Activated CD4-positive, alpha-beta T cell treated with anti-CD3 and anti-CD28 coated beads, Interleukin-2, amount 50 U/mL, for 16 hours (primary cell): ENCODE results near the gene C9orf50.

Experiments used
- DNase-seq: peaks from one replicate; pipeline ENCODE4 v3.0.0-alpha.2; 2020

The C9orf50 gene

GRCh38 chr9:129629251-129629820 lies 8.4 kb upstream of the C9orf50 start:
- DNase-seq, result no peak

DNA sequence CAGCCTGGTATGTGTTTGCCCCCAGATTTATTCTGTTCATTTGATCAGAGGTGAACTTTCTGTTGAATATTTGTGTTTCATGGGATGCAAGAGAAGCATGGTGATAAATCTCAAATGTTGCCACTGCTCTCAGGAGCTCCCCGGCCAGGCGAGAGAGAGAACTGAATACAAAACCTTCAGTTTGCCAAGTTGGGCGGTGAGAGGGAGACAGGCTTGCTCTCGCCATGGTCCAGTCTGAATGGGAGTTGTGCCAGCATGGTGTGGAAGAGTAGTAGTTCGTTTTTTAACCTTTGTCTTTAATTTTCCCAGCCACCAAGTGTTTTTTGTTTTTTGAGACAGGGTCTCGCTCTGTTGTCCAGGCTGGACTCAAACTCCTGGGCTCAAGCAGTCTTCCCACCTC lies 7.8 kb upstream of the C9orf50 start:
- no peak for DNase-seq

GRCh38 chr9:129627556-129628440 lies 6.9 kb upstream of the C9orf50 start:
- no peak for DNase-seq

GRCh38 chr9:129626625-129627284 lies 5.9 kb upstream of the C9orf50 start:
- peak; percentile 46 for DNase-seq

DNA sequence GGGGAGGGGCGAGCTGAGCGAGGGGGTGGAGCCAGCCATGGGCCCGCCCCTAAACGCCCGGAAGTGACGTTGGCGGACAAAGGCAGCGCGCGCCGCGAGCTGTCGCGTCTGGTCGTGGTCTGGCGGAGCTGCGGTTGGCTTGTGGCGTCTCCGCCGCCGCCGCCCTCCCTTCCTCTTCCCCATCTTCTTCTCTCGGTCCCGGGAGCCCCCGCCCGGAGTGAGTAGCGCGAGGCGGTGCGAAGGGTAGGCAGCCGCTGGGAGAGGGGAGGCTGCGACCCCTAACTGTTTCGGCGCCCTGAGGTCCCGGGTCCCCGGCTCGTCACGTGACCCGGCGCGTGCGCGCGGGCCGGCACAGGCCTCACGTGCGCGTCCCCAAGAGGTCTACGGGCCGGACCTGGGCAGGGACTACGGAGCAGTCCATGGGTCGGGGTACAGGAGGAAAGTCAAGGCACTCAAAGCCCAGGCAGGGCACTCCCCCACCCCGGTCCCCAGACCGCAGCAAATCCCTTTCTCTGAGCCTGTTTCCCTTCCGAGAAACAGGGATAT lies 5.3 kb upstream of the C9orf50 start, which contains the start of gene NTMT1:
Gene NTMT1 (plus strand): TSS at position 85 of the 546 bp plus-strand sequence. CDS start 6,541 bp downstream, outside the sequence.
- DNase-seq, result peak; percentile 90

DNA sequence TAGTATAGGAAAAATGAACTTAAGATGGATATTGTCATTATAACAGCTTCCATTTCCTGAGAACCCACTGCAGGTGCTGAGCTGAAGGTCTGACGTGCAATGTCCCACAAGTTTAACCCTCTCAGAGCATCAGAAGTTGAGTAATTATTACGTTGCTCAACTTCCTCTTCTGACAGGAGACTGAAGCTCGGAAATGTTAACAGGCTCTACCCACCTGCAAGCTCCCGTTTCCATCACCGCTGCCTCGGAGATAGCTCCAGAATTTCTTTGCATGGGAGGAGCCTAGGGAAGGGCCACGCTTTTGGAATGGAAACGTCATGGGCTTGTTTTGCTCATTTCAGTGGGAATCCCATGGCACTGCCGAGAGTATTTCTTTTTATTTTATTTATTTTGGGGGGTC lies 4.0 kb upstream of the C9orf50 start:
- DNase-seq, result peak; percentile 68

GRCh38 chr9:129624168-129624759 lies 3.4 kb upstream of the C9orf50 start:
- DNase-seq, result peak; percentile 71

GRCh38 chr9:129623331-129623730 lies 2.4 kb upstream of the C9orf50 start:
- DNase-seq, result no peak

- no peak for DNase-seq
These were observed 873 bp downstream of the C9orf50 start for GRCh38 chr9:129619787-129620668.

DNA sequence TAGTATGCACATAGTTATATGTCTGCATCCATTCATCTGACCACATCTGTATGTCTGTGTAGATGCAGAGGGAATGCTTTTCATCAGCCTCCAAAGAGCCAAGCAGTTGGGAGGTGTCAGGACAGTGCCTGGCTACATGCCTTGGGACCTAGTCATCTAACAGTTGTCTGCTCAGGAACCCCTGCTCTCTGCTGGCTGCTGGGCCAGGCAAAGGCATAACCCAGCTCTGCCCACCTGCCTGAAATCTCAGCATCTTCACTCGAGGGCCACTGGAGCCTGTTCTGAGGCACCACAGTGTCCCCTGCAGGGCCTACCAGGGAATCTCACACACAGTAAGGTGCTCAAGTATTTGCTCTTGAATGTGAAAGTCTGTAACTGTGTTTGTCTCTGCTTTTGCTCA lies 3.7 kb downstream of the C9orf50 start:
- peak; percentile 21 for DNase-seq

DNA sequence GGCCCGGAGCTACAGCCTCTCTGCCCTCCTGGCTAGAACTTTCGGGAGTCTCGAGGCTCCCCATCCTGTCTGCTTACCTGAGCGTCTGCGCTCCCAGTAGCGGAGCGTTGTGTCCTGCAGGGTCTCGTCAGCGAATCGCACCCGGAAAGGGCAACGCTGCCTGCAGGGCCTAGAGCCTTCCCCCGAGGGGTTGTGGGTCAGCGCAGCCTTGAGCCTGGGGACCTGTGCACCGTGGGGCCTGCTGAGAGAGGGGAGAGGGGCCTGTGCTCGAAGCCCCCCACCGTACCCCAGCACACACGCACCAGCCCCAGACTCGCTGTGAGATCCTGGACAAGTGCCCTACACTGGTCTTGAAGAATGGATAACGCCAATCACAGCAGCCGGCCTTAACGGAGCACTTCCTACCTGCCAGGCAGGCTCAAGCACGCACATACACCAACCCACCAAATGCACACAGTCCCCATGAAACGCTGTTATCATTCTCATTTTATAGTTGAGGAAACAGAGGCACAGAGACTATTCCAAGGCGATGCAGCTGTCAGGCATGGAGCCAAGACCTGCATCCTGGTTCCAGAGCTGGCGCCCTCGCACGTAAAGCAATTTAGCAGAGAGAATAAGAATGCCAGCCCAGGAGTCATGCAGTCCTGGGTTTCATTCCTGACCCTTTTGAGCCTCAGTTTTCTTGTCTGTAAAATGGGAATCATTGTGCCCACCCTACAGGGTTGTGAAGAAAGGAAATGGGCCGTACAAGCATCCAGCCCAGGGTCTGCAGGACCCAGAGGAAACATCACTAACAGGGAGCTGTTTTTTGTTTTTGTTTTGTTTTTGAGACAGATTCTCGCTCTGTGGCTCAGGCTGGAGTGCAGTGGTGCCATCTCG lies 5.3 kb downstream of the C9orf50 start:
- no peak for DNase-seq

- no peak for DNase-seq
These were observed 6.0 kb downstream of the C9orf50 start for GRCh38 chr9:129614932-129615331.

DNA sequence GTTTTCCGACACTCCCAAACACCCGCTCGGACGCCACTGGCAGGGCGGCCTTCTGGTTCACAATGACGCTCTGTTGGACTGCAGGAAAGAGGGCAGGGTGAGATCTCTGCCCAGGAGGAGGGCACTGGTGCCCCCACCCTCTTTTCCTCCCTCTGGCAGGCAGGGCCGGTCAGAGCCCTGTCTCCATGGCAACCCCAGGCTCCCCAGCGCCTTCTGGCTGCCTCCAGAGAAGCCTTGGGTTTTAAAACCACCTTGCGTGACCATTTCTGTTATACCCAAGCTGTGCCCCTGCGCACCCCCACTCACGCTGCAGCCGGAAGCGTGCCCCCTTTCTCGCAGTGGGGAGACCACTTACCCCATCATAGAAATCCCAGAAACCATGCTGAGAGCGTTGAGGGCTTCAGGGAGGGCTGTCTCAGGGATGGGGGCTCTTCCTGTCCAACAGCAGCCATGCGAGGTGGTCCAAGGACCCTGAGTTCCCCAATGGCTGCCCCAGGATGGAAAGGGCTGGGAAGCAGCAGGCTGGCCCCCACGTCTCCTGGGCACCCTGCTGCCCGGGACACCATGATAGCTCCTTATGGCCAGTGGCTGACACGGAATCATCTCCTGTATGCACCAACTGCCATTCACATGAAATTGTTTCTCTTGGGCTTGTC lies 7.3 kb downstream of the C9orf50 start:
- DNase-seq, result no peak

DNA sequence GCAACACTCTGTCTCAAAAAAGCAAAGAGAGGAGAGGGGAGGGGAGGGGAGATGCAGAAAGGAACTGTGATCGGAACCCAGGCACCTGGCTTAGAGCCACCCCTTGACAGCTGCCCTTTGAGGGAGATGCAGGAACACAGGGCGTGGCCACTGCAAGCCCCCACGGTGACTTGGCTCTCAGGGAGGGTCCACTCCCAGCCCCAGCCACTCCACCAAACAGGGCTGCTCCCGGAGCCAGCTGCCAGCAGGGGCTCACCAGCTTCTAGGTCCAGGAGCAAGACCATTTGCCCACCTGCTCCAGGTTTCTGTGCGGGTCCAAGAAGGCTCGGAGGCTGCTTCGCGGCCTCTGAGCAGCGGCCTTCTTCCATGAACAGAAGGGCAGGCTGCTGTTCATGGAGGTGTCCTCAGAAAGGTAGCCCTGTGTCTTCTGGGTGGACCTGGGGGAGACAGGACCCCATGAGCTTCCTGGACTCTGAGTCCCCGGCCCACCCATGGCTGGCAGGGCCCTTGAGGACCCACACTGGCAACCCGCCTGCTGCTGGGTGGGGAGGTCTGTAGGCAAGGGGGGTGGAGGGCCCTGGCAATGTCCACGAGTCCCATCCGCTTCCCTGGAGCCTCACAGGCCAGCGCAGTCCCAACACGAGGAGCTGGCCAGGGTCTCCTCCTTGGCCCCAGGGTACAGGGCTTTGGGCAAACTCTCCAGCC lies 7.9 kb downstream of the C9orf50 start:
- DNase-seq, result no peak

- DNase-seq, result no peak
These were observed 8.8 kb downstream of the C9orf50 start for GRCh38 chr9:129612123-129612522.

DNA sequence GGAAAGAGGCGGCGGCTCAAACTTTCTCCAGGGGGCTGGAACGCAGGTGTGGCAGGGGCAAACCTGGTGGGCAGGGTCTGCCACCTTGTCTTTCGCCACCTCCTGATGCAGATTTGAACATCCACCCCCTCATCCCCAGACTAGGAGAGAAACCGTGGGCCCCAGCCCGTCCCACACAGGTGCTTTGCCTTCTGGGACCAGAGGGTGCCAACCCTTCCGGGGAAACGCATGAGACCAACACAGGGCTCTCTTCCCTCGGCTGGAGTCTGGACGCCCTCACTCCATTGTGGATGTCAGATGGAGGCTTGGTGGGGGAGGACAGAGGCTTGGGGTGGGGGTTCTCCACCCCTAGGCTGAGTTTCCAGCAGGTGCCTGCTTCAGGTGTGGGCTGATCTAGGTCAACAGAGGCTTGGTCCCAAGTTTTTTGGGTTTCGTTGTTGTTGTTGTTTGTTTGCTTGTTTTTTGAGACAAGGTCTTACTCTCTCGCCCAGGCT lies 9.5 kb downstream of the C9orf50 start:
- no peak for DNase-seq

- DNase-seq, result peak; percentile 63
These were observed 10.2 kb downstream of the C9orf50 start for GRCh38 chr9:129610473-129611306.

GRCh38 chr9:129610213-129610472 lies 10.8 kb downstream of the C9orf50 start:
- DNase-seq, result no peak
